HG02588 (cell line): ENCODE measurements around the gene ABHD12.
A peak's percentile ranks its signal among the peaks of the same experiment; 100 is the strongest.

Experiments used
- ATAC-seq: cut with Tn5 transposase; IDR thresholded peaks from one replicate; pipeline ENCODE4 v1.9.1; 2021; ENCODE audit warnings: mild to moderate bottlenecking, moderate library complexity; ENCODE audit not compliant: unreplicated experiment

Gene ABHD12

DNA sequence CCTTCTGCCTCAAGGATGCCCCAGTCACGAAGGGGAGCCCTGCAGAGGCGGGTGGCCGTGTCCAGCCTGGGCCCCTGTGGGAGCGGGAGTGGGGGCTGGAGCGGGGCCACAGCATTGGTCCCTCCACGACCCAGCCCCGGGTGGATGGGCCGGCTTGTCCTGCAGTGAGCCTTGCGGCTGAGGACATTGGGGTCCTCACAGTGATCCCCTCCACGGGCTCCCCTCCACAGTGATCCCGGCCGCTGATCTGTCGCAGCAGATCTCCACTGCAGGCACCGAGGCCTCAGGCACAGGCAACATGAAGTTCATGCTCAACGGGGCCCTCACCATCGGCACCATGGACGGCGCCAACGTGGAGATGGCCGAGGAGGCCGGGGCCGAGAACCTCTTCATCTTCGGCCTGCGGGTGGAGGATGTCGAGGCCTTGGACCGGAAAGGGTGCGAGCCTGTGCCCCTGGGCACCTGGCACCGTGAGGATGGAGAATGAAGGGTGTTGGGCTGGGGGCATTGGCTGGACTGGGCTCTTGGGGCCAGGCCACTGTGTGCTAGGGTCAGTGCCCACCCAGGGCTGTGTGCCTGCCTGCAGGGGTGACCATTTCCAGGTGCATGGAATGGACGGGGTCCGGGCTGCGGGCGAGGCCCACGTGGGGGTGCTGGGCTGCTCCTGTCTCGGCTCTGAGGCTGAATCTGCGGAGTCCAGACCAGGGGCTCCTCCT, 98.3 kb downstream of the ABHD12 start:
- no peak for ATAC-seq

DNA sequence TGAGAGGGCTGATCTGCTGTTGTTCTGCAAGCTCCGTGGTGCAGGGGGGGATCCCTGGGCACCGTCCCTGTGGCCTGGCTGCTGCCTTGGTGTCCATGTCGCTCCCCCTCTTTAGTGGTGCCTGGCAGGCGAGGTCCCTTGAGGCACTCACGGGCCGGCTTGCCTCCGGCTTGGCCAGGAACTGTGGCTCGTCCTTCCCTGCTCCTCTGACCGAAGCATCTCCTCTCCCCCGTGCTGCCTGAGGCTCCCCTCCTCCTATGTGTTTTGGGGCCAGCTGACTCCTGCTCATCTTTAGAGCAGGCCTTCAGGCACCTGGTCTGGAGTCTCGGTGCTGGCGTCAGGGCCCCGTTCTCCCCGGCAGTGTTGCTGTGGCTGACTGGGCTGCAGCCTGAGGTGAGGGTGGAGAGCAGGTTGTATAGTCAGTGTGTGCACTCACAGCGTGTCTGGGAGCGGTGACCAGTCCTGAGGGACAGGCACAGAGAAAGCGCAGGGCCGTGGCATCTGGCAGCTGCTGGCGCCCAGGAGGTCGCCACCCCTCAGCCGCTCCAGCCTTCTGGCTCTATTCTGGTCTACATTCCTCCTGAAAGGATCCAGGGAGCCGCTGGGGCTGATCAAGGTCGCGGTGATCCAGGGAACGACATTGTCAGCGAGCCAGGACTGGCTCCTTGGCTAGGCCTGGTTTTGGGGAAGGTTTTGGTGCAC, 99.1 kb downstream of the ABHD12 start:
- ATAC-seq, result no peak

DNA sequence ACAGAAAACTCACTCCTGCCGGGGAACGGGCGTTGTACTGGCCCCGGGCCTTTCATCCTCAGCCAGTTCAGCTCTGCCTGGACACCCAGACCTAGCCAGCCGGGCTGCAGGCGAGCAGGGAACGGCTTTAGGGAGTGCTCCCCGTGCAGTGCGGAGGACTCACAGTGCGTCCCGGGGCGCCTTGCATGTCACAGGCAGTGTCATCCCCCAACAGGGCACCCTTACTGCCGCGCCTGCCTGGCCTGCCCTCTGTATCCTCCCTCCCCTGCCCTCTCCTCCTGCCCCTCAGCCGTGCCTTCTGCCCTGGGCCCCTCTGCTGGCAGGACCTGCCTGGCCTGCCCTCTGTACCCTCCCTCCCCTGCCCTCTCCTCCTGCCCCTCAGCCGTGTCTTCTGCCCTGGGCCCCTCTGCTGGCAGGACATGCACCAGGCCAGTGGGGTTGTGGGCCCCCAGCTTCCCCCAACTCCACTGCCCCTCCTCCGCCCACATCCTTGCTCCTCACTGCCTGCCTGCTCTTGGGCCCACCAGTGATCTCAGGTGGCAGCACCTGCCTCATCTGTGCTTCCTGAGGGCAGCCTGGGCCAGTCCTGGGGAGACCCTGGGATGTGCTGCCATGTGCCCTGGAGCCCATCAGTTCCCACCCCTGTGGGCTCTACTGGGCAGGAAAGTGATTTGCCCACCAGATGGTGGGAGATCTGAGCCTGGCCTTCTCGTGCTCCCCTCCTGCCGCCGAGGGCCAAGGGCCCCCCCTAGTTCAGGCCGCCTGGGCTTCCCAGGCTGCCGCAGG, 99.8 kb downstream of the ABHD12 start:
- no peak for ATAC-seq

DNA sequence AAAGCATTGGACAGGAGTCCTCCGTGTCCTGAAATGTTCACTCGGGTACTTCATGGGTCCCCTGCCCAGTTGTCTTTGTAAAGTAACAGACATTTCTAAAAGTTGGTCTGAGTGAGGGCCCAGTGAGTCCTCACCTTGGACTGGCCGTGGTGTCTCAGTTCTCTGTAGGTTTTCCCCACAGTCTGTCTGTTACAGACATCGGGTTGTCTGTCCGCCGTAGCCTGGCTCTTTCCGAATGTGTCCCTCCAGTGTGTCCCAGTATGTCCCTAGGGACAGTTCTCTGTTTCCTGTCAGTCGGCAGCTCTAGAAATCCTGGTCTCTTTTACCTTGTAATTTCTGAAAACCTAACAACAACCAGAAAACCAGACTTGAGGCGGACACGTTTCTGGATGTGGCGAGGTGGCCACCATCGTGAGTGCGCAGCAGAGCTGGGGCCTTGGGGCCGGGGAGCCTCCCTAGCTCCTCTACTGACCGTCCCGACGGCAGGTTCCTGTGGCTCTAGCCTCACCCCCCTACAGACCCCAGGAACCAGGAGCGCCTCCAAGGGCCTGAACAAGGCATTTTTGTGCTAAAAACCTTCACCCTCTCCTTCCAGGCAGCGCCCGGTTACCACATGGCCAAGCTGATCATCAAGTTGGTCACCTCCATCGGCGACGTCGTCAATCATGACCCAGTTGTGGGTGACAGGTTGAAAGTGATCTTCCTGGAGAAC, 100.6 kb downstream of the ABHD12 start:
- no peak for ATAC-seq

DNA sequence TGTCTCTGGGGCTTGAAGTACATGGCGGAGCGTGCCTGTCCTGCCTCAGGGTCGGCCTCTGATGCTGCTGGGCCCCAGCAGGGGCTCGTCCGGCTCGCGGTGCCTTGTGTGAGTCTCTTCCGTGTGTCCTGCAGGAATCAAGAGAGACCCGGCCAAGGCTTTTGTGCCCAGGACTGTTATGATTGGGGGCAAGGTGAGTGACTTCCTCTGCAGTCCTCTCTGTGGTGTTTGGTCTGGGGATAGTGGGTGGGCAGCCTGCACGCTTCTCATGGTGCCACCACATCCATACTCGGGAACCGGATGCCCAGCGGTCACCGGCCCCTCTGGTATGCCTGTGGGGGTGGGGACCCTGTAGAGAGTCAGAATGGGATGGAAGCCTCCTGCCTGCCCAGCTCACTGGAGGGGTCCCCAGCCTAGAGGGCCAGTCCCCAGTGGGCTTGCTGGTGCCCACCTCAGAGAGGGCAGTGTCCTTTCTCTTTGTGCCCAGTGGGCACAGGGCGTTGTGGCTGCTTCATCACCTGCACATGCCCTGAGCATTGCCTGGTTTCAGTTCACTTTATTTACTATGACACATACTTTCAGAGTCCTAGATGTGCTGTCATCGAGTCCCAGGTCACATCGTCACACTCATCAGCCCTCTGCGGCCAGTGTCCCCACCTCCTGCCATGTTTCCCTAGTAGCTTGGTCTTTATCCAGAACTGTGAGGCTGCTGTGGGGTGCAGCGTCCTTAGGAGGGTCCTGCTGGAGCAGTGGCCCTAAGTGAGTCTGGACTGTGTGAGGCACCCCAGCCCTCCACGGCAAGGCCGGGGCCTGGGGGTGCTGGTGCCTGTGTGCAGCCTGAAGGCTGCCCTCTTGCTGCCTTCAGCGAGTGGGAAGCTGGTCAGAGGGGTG, 102.1 kb downstream of the ABHD12 start:
- peak; percentile 92 for ATAC-seq

DNA sequence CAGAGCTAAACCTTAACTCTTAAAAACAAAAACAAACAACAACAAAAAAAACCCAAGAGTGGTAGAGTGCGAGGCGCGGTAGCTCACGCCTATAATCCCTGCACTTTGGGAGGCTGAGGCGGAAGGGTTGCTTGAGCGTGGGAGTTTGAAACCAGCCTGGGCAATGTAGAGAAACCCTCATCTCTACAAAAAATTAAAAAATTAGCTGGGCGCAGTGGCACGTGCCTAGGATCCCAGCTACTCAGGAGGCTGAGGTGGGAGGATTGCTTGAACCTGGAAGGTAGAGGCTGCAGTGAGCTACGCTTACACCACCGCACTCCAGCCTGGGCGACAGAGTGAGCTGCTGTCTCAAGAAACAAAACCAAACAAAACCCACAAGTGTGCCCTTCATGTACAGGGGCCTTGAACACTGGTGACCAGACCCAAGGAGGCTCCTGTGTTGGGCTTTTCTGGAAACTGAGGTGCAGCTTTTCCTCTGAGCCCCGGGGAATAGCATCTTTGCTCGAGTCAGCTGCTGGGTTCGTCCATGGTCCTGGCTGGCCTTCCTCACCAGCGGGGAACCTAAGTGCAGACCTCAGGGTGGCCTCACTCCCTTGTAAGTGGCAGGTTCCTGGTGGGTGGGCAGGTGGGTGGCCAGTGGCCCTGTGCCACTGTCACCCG, 102.9 kb downstream of the ABHD12 start:
- no peak for ATAC-seq

DNA sequence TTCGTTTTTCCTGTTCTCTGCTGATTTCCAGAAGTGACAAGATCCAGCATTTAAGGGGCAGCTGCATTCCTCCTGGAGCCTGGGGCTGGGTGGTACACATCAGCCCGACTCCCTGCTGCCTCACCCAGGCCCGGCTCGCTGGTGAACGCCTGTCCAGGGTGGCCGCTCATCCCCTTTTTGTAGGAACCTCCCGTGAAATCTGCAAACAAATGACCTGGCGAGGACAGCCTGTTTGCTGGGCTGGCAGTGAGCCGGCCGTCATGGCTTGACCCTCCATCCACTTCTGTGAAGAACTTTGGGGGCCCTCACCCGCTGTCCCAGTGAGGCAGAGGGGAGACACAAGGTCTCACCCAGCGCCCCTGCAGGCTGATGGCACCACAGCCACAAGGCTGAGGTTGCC, 103.7 kb downstream of the ABHD12 start:
- no peak for ATAC-seq

DNA sequence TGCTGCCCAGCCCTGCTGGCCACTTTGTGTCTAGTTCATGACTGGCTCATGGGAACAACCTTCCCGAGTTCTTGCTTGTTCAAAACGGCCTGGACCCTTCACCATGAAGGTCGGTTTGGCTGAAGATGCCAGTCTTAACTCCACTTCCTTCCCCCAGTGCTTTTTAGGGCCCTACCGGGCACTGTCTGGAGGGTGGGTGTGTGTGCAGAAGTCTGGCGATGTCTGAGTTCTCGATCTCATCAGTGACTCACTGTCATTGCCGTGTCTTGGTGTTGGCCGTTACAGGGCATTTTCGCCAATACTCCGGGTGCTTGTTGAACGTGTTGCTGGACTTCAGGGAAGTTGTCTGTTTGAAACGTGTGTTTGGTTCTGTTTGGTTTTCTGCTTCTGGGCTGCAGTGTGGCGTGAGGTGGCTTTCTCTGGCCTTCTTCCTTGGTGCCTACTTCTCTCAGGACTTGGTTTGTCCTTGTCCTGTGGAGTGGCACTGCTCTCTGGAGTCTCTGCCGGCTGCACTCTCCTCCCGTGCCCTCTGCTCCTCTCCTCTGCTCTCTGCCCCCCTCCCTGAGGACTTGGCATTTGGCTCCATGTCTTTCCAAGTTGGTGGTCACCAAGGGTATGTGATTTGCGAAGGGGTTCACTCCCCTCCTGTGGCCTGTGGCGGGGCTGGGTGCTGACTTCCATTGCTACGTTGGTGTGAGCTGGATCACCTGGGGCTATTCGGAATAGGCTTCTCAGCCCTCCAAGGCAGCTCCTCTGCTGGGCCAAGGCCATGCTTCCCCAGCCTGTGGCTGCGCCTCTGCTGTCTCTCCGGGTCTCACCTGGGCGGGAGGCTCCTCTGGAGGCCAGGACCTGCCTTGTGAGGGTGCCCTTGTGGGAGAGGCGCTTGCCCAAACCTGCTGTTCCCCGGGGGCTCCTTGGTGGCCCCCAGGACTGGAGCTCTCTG, 104.5 kb downstream of the ABHD12 start:
- ATAC-seq, result no peak

DNA sequence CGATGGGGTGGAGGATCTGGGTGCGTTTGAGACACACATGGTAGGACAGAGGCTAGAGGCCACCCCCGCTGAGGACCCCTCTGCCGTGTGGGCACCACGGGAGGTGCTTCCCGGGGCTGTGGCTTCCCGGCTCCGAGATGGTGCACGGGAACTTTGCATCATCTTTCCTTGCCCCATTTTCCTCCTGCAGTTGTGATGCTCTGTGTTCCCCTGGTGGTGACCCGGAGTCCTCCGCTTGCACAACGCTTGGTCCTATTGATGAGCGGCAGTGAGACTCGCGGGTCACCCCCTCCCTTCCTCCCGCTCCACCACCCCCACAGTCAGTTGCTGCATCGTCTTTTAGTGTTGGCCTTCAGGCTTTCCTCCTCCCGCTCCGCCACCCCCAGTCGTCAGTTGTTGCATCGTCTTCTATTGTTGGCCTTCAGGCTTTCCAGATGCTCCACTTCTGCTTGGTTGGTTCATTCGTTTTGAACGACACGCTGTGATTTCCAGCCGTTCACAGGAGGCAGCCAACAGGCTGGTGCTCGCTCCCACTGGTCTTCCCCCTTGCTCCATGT, 105.5 kb downstream of the ABHD12 start:
- no peak for ATAC-seq

DNA sequence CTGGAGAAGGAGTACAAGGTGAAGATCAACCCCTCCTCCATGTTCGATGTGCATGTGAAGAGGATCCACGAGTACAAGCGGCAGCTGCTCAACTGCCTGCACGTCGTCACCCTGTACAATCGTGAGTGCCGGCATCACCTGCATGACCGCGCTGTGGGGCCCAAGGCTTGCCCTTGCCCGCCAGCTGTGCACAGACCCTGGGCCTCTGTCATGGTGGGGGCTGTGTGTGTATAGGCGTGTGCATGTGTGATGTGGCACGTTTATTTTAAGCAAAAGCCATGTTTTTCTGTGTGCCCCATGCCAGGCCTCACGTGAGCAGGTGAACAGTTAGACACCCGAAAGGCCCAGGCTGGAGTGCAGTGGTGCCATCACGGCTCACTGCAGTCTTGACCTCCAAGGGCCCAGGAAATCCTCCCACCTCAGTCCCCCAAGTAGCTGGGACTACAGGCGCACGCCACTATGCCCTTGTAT, 106.5 kb downstream of the ABHD12 start:
- ATAC-seq, result no peak

DNA sequence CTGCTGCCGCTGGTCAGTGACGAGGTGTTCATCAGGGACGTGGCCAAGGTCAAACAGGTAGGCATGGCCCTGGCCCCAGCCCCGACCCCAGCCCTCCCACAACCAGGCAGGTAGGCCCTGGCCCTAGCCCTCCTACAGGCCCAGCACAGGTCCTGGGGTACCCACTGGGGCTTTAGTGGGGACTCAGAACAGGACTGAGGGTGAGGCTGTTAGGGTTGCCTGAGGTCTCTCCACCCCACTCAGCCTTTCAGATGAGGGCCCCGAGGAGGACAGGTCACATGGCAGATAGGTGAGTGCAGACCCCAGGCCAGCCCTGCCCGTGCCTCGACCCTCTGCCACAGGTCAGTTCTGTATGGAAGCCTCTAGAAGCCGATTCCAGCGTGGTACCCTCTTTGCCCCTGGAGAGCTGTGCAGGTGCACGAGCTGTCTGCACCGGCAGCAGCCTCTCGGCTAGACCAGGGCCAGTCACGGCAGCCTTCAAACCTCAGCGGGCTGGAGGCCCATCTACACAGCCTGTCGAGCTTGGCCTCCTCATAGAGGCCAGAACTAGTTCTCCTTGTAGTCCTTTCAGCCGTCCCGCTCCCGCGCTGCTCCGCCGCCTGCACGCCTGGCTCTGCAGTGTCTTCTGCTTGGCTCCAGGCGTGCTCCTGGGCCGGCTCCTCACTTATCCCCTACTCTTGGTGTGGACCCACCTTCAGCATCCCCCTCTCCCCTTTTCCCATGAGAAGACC, 107.2 kb downstream of the ABHD12 start:
- no peak for ATAC-seq

DNA sequence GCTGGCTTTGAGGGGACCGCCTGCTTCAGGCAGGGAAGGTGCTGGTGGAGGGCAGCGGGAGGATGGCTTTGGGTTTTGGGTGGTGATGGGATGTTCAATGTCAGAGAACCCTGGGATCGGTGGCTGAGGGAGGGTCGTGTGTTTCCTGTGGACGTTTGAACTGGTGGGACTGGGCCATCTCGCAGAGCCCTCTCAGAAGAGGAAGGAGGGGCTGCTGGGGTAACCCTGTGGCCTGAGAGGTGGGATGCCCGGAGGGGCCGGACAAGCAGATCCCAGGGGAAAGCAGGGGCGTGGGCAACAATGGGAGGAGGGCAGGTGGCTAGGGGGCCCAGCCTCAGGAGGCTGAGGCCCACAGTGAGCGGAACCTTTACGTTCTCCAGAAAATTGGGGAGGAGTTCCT, 107.8 kb downstream of the ABHD12 start:
- ATAC-seq, result no peak

DNA sequence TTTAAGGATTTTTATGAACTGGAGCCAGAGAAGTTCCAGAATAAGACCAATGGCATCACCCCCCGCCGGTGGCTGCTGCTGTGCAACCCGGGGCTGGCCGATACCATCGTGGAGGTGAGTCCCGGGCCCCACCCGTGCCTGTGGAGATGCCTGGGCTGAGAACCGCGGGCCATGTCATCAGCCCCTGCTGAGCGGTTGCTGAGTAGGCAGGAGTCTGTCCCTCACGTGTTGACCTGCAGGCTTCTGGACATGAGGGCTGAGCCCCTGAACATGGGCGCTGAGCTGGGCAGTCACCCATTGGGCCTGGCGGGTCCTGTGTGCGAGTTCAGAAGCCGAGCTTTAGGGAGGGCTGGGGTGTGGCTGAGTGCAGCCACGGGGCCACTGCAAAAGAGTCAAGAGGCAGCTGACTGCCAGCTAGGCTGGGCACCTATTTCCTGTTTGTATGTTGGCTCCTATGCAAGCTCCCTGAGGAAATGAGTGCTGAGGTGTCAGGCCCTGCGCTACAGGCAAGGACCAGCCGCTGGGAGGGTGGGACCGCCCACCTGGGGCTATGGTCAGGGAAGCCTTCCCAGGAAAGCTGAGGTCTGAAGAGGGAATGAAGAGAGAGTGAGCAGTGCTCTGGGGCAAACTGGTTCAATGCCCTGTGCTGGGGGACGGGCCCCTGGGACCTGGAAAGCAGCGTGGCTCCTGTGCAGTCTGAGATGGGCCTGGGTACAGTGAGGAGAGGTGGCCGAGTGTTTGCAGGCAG, 108.4 kb downstream of the ABHD12 start:
- ATAC-seq, result no peak

DNA sequence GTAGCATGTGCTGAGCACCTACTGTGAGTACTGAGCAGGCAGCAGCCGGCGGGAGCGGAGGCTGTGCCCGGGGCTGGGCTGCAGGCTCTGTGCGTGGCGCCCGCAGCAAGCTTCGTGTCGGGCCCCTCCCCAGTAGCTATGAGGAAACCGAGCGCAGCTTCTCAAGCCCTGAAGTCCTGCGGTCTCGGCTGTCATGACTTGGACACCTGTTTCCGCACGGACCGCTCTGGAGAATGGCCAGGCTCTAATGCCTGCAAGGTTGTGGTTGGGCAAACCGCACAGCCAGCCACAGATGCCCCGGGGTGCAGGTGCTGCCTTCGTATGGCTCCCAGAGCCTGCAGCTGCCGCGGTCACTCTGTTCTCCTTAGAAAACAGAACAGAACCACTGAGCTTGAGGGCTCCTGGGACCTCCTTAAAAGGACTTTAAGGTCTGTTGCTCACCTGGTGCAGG, 109.1 kb downstream of the ABHD12 start:
- ATAC-seq, result peak; percentile 64

DNA sequence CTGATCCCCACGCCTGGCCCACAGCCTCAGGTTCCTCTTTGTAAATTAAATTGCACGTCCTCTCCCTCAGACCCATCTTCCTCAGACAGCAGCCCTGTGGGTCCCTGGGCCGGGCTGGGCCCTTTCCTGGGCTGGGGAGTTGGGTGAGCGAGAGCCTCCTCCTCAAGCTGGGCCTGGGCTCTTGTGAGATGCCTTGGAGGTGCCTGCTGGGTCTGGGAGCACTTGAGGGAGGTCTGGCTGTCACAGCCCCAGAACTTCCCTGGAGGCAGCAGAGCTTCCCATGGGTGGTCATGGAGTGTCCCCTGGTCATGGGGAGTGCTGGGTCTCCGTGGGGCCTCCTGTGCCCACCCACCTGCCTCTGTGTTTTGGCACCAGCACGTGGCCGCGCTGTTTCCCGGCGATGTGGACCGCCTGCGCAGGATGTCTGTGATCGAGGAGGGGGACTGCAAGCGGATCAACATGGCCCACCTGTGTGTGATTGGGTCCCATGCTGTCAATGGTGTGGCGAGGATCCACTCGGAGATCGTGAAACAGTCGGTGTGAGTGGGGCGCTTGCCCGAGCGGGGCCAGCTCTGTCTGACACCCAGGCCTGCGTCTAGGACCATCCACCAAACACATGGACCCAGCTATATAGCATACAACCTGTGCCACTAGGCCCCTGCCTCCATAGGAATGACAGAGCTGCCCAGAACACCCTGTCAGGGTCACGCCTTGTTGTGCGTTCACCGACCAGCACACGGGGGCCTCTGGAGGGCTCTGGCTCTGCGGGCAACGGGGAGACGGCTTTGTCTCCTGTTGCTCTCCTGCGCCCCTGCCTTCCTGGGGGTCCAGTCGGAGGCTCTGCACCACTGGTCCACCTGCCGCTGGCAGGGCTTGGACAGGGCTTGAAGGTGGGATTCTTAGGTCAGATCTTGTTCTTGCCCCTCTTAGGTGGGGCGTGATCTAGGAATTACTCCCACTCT, 109.8 kb downstream of the ABHD12 start:
- no peak for ATAC-seq
